IPS-18c (cell line): Measurements from ENCODE around the gene CRHR2.

ENCODE experiments used
- H3K4me3 ChIP-seq: 2 replicates; pipeline ENCODE4 v1.7.0; 2013; ENCODE audit warnings: low read depth, mild to moderate bottlenecking, low read length, moderate library complexity; ENCODE audit not compliant: insufficient read depth
- H3K9me3 ChIP-seq: one replicate; pipeline ENCODE4 v1.6.1; 2013; ENCODE audit warnings: mild to moderate bottlenecking, low read length, moderate library complexity; ENCODE audit not compliant: control insufficient read depth, insufficient read depth

The CRHR2 gene

DNA sequence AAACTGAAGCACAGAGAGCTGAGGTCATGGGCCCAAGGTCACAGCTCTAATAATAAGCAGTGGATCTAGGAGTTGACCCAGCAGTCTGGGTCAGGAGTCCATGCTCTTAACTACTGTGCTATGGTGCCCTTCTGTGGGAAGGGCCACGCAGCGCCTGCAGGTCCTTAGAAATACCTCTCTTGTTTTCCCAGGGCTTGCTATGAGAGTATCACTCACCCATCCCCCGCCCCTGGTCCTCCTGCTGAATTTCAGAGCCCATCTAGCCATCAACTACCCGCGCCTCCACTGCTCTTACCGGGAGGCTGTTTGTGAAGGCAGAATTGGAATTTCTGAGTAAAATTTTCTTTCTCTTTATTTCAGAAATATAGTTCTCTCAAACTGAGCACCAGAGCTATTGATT, 27.3 kb upstream of the CRHR2 start:
- H3K4me3 ChIP-seq, result no peak overlapping the region
- H3K9me3 ChIP-seq, result no peaks in the 10 kb centered on the region

DNA sequence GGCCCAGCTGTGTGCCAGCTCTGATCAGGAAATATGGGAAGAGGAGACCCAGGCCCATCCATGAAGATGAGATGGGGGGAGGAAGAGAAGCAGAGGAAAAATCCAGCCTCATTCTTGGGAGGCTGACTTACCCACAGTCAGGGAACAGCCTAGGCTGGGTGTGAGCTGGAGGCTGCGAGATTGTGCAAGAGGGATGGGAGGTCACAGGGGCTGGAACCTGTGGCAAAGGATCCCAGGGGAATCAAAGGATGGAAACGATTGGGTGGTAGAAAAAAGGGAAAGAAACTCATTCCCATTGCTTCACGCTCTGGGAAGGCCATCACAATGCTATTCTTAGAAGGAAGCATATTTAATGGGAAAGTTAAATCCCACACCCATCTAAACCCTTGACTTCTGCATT, 26.7 kb upstream of the CRHR2 start:
- H3K4me3 ChIP-seq, result no peak overlapping the region
- no peaks in the 10 kb centered on the region for H3K9me3 ChIP-seq

DNA sequence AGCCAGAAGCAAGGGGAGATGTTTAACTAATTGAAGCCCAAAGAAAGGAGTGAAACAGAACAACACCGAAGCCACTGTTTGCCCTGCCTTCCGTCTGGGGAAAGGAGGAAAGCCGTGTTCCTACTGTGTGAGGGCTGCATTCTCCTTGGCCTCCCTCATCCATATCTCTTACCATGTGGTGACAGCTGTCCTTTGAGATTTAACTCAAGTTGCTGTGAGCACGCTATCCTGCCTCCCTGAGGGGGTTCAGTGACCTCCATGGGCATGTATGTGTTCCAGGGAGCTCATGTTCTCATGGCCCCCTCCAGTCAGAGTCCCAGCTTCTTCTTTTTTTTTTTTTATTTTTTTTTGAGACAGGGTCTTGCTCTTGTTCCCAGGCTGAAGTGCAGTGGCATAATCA, 26.2 kb upstream of the CRHR2 start:
- H3K9me3 ChIP-seq, result no peaks in the 10 kb centered on the region
- H3K4me3 ChIP-seq, result no peak overlapping the region

DNA sequence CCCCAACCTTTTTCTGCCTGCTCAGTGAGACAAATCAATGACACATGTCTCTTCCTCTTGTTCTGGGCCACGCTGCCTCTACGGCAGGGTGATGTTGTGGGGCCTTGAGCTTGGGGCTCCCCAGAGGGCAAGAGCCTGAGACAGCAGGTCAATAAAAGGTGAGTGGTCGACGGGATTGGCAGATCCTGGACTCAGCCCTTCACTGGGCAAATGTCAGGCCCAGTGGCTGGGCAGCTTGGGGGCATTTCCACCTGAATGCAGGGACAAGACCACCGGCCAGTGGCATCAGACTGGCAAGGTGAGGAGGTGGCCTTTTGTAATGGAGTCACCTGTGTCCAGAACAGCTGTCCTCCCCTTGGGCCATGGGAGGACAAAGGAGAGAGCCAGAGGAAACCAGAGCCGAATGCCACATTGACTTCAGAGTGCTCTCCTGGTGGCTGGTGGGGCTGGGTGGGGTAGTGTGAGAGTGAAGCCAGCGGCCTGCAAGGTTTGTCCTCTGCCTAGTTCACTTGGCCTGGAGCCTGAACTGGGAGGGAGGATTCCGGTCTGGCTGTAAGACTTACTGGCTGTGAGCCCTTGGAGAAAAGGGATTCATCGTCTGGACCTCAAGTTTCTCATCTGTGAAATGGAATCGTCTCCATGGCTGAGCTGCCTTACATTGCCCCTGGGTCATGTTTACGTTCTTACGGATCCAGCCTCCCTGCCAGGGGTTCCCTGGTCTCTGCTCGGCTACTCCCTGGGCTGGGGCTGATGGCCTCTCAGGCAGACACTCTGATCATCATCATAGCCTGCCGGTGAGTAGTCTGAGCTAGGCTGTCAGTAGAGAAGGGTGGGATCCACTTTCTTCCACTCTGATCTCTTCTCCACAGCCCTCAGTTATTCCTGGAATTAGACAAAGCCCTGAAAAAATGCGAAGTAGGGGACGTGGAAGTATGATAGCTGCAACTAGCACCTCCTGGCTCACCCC, 25.4 kb upstream of the CRHR2 start:
- H3K9me3 ChIP-seq, result no peaks in the 10 kb centered on the region
- no peak overlapping the region for H3K4me3 ChIP-seq

DNA sequence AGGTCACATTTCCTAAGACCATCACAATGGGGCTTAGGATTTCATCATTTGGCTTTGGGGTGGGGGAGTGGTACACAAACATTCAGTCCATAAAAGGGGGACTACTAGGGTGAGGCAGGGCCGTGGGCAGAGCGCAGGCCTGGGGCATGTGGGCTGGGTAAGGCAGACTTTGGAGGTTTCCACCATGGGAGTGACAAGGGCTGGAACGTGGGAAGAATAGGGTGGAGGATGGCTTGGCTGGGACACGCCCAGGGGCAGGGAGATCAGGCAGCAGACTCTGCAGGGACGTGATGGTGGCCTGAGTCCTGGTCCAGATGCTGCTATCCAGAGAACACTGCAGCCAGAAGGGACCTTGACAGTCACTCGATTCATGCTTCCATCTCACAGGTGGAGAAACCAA, 24.7 kb upstream of the CRHR2 start:
- no peak overlapping the region for H3K4me3 ChIP-seq

DNA sequence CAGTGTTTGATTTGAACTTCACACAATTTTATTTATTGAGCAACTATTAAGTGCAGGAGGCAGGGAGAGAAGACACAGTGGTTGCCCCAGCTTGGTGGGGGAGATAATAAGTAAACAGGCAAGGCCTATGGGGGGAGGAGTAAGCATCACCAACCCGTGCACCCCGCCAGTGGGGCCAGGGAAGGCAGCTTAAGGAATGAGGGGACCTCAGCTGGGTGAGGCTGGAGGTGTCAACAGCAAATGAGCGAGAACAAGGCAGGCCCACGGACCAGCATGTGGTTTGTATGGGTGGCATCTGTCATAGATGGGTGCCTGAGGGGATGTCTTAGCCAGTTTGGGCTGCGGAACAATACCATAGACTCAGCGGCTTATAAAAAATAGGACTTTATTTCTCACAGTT, 24.1 kb upstream of the CRHR2 start:
- no peak overlapping the region for H3K4me3 ChIP-seq

More for the DNA sequence above, 24.7 kb upstream of the CRHR2 start:
- H3K9me3 ChIP-seq, result no peaks in the 10 kb centered on the region

DNA sequence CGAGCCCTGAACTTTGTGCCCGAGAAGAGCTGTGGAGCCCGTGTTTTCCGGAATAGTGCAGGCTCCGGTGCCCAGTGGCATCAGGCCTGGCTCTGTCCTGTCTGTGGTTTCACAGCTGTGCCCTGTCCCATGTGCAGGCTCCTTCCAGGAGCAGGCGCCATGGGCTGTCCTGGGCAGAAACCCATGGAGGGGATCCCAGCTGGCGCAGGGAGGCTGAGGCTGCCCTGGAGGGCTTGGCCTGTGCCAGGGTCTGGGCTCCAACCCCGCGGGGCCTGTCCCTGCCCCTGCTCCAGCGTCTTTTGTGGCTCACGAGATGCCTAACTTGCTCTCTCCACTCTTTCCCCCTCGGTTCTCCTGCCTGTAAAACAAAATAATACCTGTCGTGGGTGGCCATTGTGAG, 23.3 kb upstream of the CRHR2 start:
- Histone ChIP-seq H3K4me3 (no peak overlapping the region), H3K9me3 (peaks cover 2% of the 10 kb centered on the region)

More for the DNA sequence above, 24.1 kb upstream of the CRHR2 start:
- H3K9me3 ChIP-seq, result peaks cover 2% of the 10 kb centered on the region

DNA sequence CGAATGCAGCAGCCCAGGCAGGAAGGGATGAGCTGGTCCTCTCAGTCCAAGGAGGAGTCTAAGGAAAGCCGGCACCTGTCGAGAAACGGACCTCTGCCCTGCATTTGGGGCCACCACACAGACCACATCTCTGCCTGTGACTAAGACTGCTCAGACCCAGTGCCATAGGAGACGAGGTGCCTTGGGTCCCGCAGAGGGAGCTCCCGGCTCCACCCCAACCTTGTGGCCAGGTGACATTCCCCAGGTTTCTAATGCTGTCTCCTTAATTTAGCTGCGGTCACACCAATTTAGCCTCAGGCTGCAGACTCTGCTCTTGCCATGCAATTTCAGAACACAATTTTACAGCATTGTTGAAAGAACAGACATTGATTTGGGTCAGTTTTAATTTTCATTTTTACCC, 22.8 kb upstream of the CRHR2 start:
- Histone ChIP-seq H3K4me3 (no peak overlapping the region), H3K9me3 (peaks cover 2% of the 10 kb centered on the region)

DNA sequence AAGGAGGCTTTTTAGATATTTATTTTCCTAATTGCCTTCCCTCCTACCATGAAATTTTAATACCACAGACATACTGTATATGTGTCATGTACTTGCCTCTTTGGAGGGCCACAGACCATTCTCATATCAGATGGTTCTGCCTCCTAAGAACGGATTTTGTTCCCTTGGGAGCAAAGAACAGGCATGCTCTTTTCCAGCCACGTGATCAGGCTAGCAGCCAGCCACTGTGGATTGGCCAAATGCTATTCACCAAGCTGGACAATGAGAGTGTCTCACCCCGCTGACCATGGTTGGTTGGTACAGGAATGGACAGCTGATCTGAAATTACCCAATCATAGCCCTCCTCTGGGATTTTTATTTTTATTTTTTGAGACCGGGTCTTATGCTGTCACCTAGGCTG, 21.5 kb upstream of the CRHR2 start:
- Histone ChIP-seq H3K4me3 (no peak overlapping the region), H3K9me3 (peaks cover 2% of the 10 kb centered on the region)

DNA sequence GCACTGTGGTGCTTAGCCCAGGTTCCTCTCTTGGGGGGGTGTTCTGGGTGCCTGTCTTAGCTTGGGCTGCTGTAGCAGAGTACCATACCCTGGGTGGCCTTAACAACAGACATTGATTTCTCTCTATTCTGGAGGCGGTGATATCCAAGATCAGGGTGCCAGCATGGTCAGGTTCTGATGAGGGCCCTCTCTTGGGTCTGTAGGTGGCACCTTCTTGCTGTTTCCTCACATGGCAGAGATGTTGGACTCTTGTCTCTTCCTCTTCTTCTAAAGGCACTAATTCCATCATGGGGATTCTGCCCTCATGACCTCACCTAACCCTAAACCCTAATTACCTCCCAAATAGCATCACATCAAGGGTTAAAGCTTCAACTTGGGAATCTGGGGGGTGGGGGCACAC, 19.9 kb upstream of the CRHR2 start:
- Histone ChIP-seq H3K9me3 (peaks cover 2% of the 10 kb centered on the region), H3K4me3 (no peak overlapping the region)

DNA sequence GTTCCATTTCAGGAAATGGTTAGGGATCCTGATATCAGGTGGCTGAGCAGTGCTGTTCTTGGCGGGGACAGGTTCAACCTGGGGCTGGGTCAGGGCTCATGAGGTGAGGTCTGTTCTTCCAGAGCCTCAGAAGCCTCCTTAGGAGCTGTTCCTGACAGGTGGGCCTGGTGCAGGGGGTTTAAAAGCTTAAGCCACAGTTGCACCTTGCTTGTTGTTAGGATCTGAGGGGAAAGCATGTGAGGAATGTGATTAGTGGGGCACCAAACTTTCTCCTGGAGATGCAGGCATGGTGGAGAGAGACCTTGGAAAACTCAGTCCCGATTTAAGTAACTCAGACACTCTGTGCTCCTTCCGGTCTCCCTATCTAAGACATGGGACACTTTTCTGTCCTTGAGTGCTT, 18.7 kb upstream of the CRHR2 start:
- Histone ChIP-seq H3K9me3 (peaks cover 2% of the 10 kb centered on the region), H3K4me3 (no peak overlapping the region)

DNA sequence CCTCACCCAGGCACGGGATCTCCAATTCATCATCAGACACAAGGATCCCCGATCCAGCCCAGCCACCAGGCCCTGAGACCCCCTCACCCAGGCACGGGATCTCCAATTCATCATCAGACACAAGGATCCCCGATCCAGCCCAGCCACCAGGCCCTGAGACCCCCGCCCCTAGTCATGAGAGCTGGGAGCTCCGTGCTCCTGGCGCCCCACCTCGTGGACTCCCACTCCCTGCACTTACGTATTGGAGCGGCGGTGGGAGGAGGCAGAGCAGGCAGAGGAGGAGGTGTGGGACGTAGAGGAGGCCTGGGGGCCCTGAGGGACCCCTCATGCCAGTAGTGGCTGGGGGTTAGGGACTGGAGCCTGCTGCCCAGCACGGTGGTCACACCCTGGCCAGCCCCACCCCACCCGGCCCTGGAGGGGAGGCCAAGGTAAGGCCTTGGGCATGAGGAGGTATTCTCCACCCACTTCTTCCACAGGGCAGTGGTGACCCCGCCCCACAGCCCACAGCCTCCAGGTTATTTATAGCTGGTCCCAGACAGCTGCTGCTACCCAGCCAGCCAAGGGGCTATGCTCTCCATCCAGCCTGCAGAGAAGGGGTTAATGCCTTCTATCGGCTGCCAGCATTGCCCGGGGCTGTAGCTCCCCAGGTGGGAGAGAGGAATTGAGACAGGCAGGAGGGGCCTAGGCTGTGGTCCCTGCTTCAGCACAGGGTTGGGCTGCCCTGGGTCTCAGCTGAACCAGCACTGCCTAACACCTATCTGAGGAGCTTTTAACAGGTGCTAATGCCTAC, 17.6 kb upstream of the CRHR2 start:
- Histone ChIP-seq H3K4me3 (no peak overlapping the region), H3K9me3 (peaks cover 2% of the 10 kb centered on the region)

DNA sequence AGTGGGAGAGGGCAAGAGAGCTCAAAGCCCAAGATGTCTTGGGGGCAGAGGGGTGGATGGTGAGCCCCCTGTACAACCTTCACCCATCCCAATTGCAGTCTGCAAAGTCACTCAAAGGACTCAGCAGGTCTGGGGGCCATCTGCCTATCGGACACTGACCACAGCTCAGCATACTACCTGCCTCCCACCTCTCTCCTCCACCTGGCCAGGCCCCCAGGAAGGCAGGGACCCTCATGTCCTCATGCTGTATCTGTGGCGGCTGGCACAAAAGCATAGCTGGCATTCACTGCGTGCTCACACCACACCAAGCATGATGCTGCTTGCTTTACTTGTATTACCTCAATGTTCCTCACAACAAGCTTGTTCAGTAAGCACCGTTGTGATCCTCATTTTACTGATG, 16.2 kb upstream of the CRHR2 start:
- Histone ChIP-seq H3K4me3 (no peak overlapping the region), H3K9me3 (peaks cover 2% of the 10 kb centered on the region)

DNA sequence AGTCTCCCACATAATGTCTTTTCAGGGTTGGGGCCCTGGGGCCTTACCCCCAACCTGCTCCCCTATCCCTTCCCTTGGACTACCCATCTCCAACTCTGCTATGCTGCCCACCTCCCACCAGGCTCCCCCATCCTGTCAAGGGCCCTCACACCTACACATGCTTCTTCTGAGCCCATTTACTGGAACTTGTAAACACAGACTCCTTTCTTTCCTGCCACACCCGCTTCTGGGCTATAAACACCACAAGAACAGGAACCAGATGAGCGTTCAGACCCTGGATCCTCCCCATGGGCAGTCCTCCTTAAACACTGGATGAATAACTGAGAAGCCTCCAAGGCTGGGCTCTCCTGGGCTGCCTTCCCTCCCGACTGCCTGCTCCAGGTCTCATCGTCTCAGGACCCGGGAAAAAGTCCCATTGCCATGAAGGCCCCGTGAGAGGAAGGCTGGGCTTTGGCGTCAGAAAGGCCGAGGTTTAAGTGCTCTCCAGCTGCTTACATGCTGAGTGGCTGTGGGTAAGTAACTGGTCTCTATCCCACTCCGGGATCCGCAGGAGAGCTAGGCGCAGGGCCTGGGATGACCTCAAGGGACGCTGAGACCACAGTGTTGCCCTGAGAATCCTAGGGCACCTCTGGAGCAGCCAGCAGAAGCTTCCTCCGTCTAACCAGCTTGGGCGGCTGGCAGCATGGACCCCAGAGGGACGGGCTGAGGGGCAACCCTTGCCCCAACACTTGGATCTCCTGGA, 15.6 kb upstream of the CRHR2 start:
- Histone ChIP-seq H3K9me3 (peaks cover 2% of the 10 kb centered on the region), H3K4me3 (no peak overlapping the region)

DNA sequence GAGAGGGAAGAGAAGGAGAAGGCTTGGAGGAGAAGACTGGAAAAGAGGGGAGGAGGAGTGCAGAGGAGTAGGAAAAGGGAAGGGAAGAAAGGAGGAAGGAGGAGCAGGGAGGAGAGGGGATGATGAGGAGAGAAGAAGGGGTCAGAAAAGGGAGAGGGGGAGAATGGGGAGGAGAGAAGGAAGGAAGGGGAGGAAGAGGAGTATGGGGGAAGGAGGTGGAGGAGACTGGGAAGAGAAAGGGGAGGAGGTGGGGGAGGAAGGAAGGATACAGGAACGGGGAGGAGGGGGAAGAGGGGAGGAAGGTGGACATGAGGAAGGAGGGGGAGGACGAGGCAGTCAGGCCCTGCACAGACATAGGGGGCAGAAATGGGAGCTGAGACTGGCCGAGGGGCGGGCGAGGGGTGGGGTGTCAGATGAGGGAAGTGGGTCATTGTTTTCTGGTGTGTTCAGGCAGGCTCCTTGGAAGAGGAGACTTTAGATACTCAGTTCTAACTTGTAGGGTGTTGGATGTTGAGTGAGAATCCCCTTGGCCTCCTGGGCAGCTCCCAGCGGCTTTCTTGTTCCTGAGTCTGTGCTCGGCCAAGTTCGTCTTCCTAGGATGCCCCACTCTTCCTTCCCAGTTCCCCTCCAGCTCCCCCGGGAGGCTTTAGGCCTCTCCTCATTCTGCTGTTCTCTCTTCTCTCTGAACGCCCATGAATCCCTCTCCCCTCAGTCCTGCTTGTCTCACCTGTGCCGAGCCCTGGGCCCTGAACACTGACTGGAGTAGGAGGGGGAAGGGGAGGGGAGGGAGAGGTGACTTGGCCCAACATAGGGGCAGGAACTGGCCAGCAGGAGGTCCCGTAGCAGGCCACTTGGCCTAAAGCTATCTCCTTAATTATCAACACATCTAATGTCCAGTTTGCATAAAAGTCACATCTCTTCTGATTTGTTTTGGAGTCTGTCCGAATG, 12.8 kb upstream of the CRHR2 start:
- H3K9me3 ChIP-seq, result no peaks in the 10 kb centered on the region
- H3K4me3 ChIP-seq, result no peak overlapping the region

DNA sequence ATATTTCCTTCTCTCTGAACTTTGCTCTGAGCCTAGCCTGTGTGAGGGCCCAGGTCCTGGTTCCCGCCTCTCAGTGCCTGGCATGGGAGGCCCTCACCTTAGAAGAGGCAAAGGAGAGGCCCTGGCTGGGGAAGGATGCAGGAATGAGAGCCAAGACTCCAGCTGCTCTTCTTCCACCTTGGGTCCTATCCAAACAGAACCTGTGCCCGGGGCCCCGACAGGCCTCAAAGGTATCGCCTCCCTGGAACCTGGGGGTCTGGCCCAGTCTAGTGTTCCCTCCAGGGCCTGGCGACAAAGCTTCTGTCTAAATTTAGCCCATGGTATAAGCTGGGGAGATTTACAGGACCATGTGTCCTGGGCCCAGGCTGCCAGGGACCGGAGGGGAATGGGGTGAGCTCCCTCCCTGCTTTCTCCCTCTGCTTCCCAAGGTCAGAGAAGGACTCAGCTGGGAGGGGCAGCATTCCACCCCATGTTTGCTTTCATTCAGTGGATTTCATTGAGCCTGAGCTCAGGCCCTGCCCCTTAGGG, 12.0 kb upstream of the CRHR2 start:
- Histone ChIP-seq H3K9me3 (no peaks in the 10 kb centered on the region), H3K4me3 (no peak overlapping the region)
